Middle frontal gyrus (tissue), 1 donor: ENCODE data around the gene NMNAT2.
"Not testable (repeated sequence)": the region's sequence is repeated elsewhere in the genome, so short reads cannot be mapped to it uniquely, and the experiment has no call there.

ENCODE experiments used
- DNase-seq: peaks from one replicate; pipeline ENCODE4 v3.0.0-alpha.2; 2015; ENCODE audit warnings: low spot score; ENCODE audit errors: extremely low spot score

The NMNAT2 gene

GRCh38 chr1:183267646-183268431 is 150.3 kb downstream of the NMNAT2 start:
- no peak for DNase-seq

- peak; percentile 26 for DNase-seq
These were observed 154.1 kb downstream of the NMNAT2 start for GRCh38 chr1:183263886-183264602.

- DNase-seq: no peak
These were observed 155.5 kb downstream of the NMNAT2 start for GRCh38 chr1:183262628-183263200.

GRCh38 chr1:183259924-183260323 is 158.3 kb downstream of the NMNAT2 start:
- DNase-seq: no peak

GRCh38 chr1:183255073-183255472 is 163.1 kb downstream of the NMNAT2 start:
- no peak for DNase-seq

GRCh38 chr1:183251959-183252450 is 166.2 kb downstream of the NMNAT2 start:
- no peak for DNase-seq

- no peak for DNase-seq
These were observed 166.8 kb downstream of the NMNAT2 start for GRCh38 chr1:183251101-183251958.

GRCh38 chr1:183249941-183250452 is 168.2 kb downstream of the NMNAT2 start:
- DNase-seq: no peak

- DNase-seq: no peak
These were observed 169.0 kb downstream of the NMNAT2 start for GRCh38 chr1:183248989-183249691.

- DNase-seq: no peak
These were observed 170.2 kb downstream of the NMNAT2 start for GRCh38 chr1:183247931-183248330.

- no peak for DNase-seq
These were observed 170.7 kb downstream of the NMNAT2 start for GRCh38 chr1:183247484-183247883.

GRCh38 chr1:183247066-183247465 is 171.1 kb downstream of the NMNAT2 start:
- no peak for DNase-seq

GRCh38 chr1:183246436-183246835 is 171.7 kb downstream of the NMNAT2 start:
- DNase-seq: no peak

GRCh38 chr1:183245357-183245756 is 172.8 kb downstream of the NMNAT2 start:
- no peak for DNase-seq

- DNase-seq: no peak
These were observed 173.7 kb downstream of the NMNAT2 start for GRCh38 chr1:183244466-183244865.

GRCh38 chr1:183243161-183244050 is 174.8 kb downstream of the NMNAT2 start:
- no peak for DNase-seq

- DNase-seq: no peak
These were observed 175.6 kb downstream of the NMNAT2 start for GRCh38 chr1:183242556-183242955.

- no peak for DNase-seq
These were observed 176.7 kb downstream of the NMNAT2 start for GRCh38 chr1:183241471-183241870.

- not testable (repeated sequence) for DNase-seq
These were observed 177.3 kb downstream of the NMNAT2 start for GRCh38 chr1:183240853-183241252.

GRCh38 chr1:183240526-183240825 is 177.7 kb downstream of the NMNAT2 start:
- no peak for DNase-seq
